Stomach smooth muscle (tissue), 2 donors: ENCODE results near the gene MNAT1.

Experiments used
- H3K27ac ChIP-seq: one replicate; pipeline ENCODE4 v1.7.0; 2013; ENCODE audit warnings: mild to moderate bottlenecking, low read length, inconsistent platforms
- H3K27me3 ChIP-seq, 2 donors: one replicate each; pipeline ENCODE4 v1.7.0; 2013; ENCODE audit warnings: low read length in 2 of 2; ENCODE audit not compliant: insufficient read depth in 2 of 2, control insufficient read depth in 1 of 2
- H3K36me3 ChIP-seq, 2 donors: one replicate each; pipeline ENCODE4 v1.7.0; 2013; ENCODE audit warnings: low read length in 2 of 2; ENCODE audit not compliant: control insufficient read depth in 2 of 2, insufficient read depth in 2 of 2
- H3K4me1 ChIP-seq: one replicate; pipeline ENCODE4 v1.7.0; 2013; ENCODE audit warnings: low read length; ENCODE audit not compliant: control insufficient read depth, insufficient read depth
- H3K4me3 ChIP-seq, 2 donors: one replicate each; pipeline ENCODE4 v1.7.0; 2013; ENCODE audit warnings: low read length in 2 of 2
- H3K9ac ChIP-seq, 2 donors: one replicate each; pipeline ENCODE4 v1.7.0; 2013; ENCODE audit warnings: low read length in 2 of 2, mild to moderate bottlenecking in 1 of 2
- H3K9me3 ChIP-seq, 2 donors: one replicate each; pipeline ENCODE4 v1.7.0; 2013; ENCODE audit warnings: low read length in 2 of 2; ENCODE audit not compliant: control insufficient read depth in 2 of 2
- donor health status: healthy.
- donor health status: Pancreatic carcinoma.

The MNAT1 gene

GRCh38 chr14:60964904-60965303 lies 230.3 kb downstream of the MNAT1 start:
- Histone ChIP-seq H3K36me3 (no peaks in the 10 kb centered on the region), H3K27me3 (no peaks in the 10 kb centered on the region), H3K4me1 (no peaks in the 10 kb centered on the region), H3K27ac (no peak overlapping the region), H3K9me3 (no peaks in the 10 kb centered on the region), H3K9ac (no peak overlapping the region), H3K4me3 (no peak overlapping the region)

DNA sequence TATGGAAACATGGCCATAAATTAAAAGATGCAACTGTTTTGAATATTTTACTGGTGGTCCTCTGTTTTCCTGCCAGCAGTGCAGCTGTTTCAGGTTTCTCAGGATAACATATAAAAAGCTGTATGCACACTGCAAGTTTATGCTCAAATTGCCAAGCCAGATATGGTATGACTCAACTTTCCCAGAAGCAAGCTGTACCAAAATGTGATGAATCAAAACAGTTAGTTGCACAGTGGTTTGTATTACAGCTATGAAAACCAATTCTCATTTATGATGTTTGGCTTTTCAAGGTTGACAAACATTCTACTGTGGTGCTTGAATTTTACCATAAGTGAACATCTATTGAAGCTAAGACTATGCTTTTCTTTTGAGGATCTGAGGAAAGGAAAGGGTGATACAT lies 230.8 kb downstream of the MNAT1 start:
- H3K9ac ChIP-seq: no peak overlapping the region
- H3K27me3 ChIP-seq: no peaks in the 10 kb centered on the region
- H3K9me3 ChIP-seq: no peaks in the 10 kb centered on the region
- H3K36me3 ChIP-seq: no peaks in the 10 kb centered on the region
- no peak overlapping the region for H3K27ac ChIP-seq
- H3K4me3 ChIP-seq: no peak overlapping the region
- no peaks in the 10 kb centered on the region for H3K4me1 ChIP-seq

- no peaks in the 10 kb centered on the region for H3K4me1 ChIP-seq
- H3K27me3 ChIP-seq: no peaks in the 10 kb centered on the region
- H3K4me3 ChIP-seq: no peak overlapping the region
- no peaks in the 10 kb centered on the region for H3K36me3 ChIP-seq
- H3K9ac ChIP-seq: no peak overlapping the region
- no peak overlapping the region for H3K27ac ChIP-seq
- no peaks in the 10 kb centered on the region for H3K9me3 ChIP-seq
These were observed 233.5 kb downstream of the MNAT1 start for GRCh38 chr14:60968099-60968498.

DNA sequence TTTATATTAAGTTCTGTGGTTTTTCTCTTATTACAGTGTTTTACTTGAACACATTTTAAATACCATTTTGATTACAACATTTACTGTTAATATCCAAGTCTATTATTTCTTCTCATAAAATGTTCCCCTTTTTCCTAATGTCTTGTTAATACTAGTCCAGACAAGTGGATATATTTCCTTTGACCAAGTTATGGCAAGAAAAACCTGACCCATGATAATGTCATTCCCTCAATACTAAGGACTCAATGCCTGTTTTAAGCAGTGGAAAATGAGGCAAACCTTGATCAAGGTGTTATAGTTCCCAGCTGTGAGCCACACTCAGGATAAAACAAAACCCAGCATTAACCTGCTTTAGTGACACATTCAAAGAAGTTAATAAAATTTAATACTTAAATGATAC lies 234.1 kb downstream of the MNAT1 start:
- Histone ChIP-seq H3K4me3 (no peak overlapping the region), H3K27me3 (no peaks in the 10 kb centered on the region), H3K9me3 (no peaks in the 10 kb centered on the region), H3K9ac (no peak overlapping the region), H3K27ac (no peak overlapping the region), H3K36me3 (no peaks in the 10 kb centered on the region), H3K4me1 (no peaks in the 10 kb centered on the region)

- Histone ChIP-seq H3K4me3 (no peak overlapping the region), H3K36me3 (no peaks in the 10 kb centered on the region), H3K9me3 (no peaks in the 10 kb centered on the region), H3K27ac (no peak overlapping the region), H3K9ac (no peak overlapping the region), H3K4me1 (no peaks in the 10 kb centered on the region), H3K27me3 (no peaks in the 10 kb centered on the region)
These were observed 235.6 kb downstream of the MNAT1 start for GRCh38 chr14:60970146-60970545.

GRCh38 chr14:60971271-60971670 lies 236.7 kb downstream of the MNAT1 start:
- Histone ChIP-seq H3K4me3 (no peak overlapping the region), H3K9ac (no peak overlapping the region), H3K4me1 (no peaks in the 10 kb centered on the region), H3K27ac (no peak overlapping the region), H3K36me3 (no peaks in the 10 kb centered on the region), H3K27me3 (no peaks in the 10 kb centered on the region), H3K9me3 (no peaks in the 10 kb centered on the region)

GRCh38 chr14:60972295-60972694 lies 237.7 kb downstream of the MNAT1 start:
- Histone ChIP-seq H3K27me3 (no peaks in the 10 kb centered on the region), H3K9ac (no peak overlapping the region), H3K4me3 (no peak overlapping the region), H3K36me3 (no peaks in the 10 kb centered on the region), H3K27ac (no peak overlapping the region), H3K4me1 (no peaks in the 10 kb centered on the region), H3K9me3 (no peaks in the 10 kb centered on the region)

DNA sequence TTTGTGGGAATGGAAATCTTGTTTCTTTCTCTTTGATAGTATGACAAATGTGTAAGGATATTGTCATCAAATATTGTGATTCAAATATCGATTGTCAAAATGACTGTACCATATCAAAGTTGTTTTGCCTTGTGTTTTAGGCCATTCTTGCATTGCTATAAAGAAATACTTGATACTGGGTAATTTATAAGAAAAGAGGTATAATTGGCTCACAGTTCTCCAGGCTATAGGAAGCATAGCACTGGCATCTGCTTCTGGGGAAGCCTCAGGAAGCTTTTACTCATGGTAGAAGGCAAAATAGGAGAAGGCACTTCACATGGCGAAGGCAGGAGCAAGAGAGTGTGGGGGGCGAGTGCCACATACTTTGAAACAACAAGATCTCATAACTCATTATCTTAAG lies 238.5 kb downstream of the MNAT1 start:
- no peak overlapping the region for H3K4me3 ChIP-seq
- no peaks in the 10 kb centered on the region for H3K4me1 ChIP-seq
- H3K9me3 ChIP-seq: no peaks in the 10 kb centered on the region
- H3K27me3 ChIP-seq: no peaks in the 10 kb centered on the region
- no peak overlapping the region for H3K9ac ChIP-seq
- no peaks in the 10 kb centered on the region for H3K36me3 ChIP-seq
- no peak overlapping the region for H3K27ac ChIP-seq

DNA sequence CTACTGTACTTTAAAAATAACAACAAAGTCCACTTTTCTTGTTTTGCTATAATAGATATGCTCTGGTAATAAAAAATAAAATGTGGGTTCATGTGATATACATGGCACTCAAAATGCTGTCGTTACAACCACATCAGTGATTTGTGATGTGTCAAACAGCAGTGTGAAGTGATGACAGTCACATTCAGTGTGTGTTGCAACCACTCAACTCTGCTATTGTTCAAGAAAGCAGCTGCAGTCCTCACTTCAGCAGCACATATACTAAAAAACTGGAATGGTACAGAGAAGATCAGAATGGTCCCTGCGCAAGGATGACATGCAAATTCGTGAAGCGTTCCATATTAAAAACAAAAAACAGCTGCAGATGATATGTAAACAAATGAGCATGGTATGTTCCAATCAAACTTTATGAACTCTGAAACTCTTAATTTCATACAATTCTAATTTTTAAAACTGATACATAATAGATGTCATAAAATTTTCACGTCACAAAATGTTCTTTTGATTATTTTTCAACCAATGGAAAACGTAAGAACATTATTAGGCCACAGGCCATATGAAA lies 239.6 kb downstream of the MNAT1 start:
- H3K9ac ChIP-seq: no peak overlapping the region
- no peaks in the 10 kb centered on the region for H3K4me1 ChIP-seq

GRCh38 chr14:60975551-60975950 lies 241.0 kb downstream of the MNAT1 start:
- Histone ChIP-seq H3K9ac (no peak overlapping the region), H3K4me3 (no peak overlapping the region), H3K9me3 (no peaks in the 10 kb centered on the region), H3K4me1 (no peaks in the 10 kb centered on the region), H3K27ac (no peak overlapping the region), H3K36me3 (no peaks in the 10 kb centered on the region), H3K27me3 (no peaks in the 10 kb centered on the region)

More for the DNA sequence above, 239.6 kb downstream of the MNAT1 start:
- no peak overlapping the region for H3K4me3 ChIP-seq
- H3K9me3 ChIP-seq: no peaks in the 10 kb centered on the region
- H3K27ac ChIP-seq: no peak overlapping the region
- H3K27me3 ChIP-seq: no peaks in the 10 kb centered on the region
- no peaks in the 10 kb centered on the region for H3K36me3 ChIP-seq

GRCh38 chr14:60977847-60978246 lies 243.3 kb downstream of the MNAT1 start:
- Histone ChIP-seq H3K4me1 (peaks cover 4% of the 10 kb centered on the region), H3K27me3 (no peaks in the 10 kb centered on the region), H3K36me3 (no peaks in the 10 kb centered on the region), H3K9ac (no peak overlapping the region), H3K27ac (no peak overlapping the region), H3K9me3 (no peaks in the 10 kb centered on the region), H3K4me3 (no peak overlapping the region)
